ENCODE results near the gene BCAR3. TPM values are rescaled to one million over a fixed set of nuclear protein-coding genes. Genes with fewer than 3 reads are reported as not detected.

BCAR3 gene
- total and polyA plus RNA-seq, 2 of the 4 experiments (the other 2 are of a cell fraction): 41.4 to 46.4 TPM

DNA sequence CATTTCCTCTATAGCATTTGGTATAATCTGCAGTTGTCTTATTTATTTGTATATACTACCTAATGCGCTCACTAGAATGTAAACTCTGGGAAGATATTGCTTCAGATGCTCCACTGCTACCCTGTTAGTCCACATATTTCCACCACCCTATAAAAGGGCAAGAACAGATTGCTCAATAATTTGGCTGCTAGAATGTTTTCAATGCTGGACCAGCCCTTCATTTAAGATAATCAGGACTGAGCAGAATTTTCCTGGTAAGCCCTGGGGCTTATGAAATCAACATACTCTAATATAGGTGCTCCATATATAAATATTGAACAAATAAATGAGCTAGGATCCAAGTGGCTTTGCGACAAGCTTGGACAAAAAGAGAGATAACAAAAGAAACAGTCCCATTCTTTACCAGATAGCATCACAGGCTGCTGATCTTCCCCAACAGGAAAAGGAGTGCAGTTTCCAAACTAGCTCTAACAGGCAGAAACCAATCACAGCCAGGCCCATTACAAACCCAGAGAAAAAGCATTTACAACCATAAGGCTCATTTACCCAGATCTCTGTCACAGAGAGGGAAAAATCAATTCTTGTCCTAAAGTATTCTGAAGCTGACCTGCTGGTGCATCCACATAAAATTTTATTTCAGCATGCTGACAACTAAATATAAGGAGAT lies 8.3 kb downstream of the BCAR3 start:
- intact Hi-C loops (cut with micrococcal nuclease) (no loop called here), dilution Hi-C loops (cut with HindIII; ENCODE audit: low sequenced_read_pairs, unreplicated experiment) (no loop called here), in situ Hi-C loops (cut with MboI; ENCODE audit: low sequenced_read_pairs) (loop anchor here (5.0 kb wide), 1 partner anchor 36 kb away; no protein-coding TSS in a partner anchor)
- H2BK15ac ChIP-seq (ENCODE audit: low read depth, low read length): no peak overlapping the region
- no peak overlapping the region for H3K4me2 ChIP-seq (ENCODE audit: low read depth, low read length)
- peaks cover 23% of the 10 kb centered on the region for H3K36me3 ChIP-seq (ENCODE audit: control insufficient read depth, insufficient read depth, low read length)
- H3K27ac ChIP-seq (ENCODE audit: insufficient read depth, low read length): no peak overlapping the region
- H3K9me3 ChIP-seq (ENCODE audit: control insufficient read depth, insufficient read depth, low read length): no peaks in the 10 kb centered on the region
- H2AK5ac ChIP-seq (ENCODE audit: low read depth, low read length): peak overlapping the region; percentile 44; the same call in 1 of the 2 replicates
- no peak overlapping the region for H2BK20ac ChIP-seq (ENCODE audit: low read depth, low read length)
- peaks cover 25 to 87% of the 10 kb centered on the region in 2 experiments for H3K79me1 ChIP-seq (ENCODE audit: low read depth in 1 of 2, low read length in 2 of 2)
- no peak overlapping the region for H4K5ac ChIP-seq (ENCODE audit: low read depth, low read length)
- peak overlapping the region; percentile 1 for H2BK5ac ChIP-seq (ENCODE audit: low read depth, low read length, poor library complexity, severe bottlenecking)
- no peak overlapping the region for H2BK120ac ChIP-seq (ENCODE audit: low read depth, low read length)
- no peak overlapping the region for H3K23ac ChIP-seq (ENCODE audit: low read depth, low read length)
- CTCF ChIA-PET: interaction anchor here (0.6 to 2.1 kb wide), 6 partner anchors 11 to 170 kb away, joined by 3 to 7 read pairs (median 3); no protein-coding TSS in a partner anchor
- H3K9ac ChIP-seq (ENCODE audit: low read depth, low read length): no peak overlapping the region
- peaks cover 47% of the 10 kb centered on the region for H3K4me1 ChIP-seq (ENCODE audit: control insufficient read depth, insufficient read depth, low read length)
- DNase-seq (peak; percentile 30), ATAC-seq (ENCODE audit: low read depth) (peak; percentile 24; the same call in 1 of the 2 replicates)
- H3K56ac ChIP-seq (ENCODE audit: extremely low read depth, insufficient read depth, low read length): 0 out of 2 replicates have a peak overlapping the region, but pooled peaks have one; percentile 12
- H3K14ac ChIP-seq (replicated peaks; ENCODE audit: low read depth, low read length): no peak overlapping the region
- no peak overlapping the region for H4K8ac ChIP-seq (ENCODE audit: low read depth in 2 of 2, low read length in 2 of 2)
- H3K27me3 ChIP-seq (ENCODE audit: control insufficient read depth, insufficient read depth, low read length): no peaks in the 10 kb centered on the region
- no TSS peak for BruUV-seq (replicated peaks)
- TF ChIP-seq ELK1 (IDR thresholded peaks at IDR 0.05; ENCODE audit: borderline replicate concordance, low read depth, low read length) (no peak), SMC3 (IDR thresholded peaks at IDR 0.05; ENCODE audit: low read depth, low read length) (no peak), RAD21 (IDR thresholded peaks at IDR 0.05; ENCODE audit: low read length) (no peak), CHD1 (IDR thresholded peaks at IDR 0.05; ENCODE audit: low read depth, low read length) (no peak), NFE2L2 (IDR thresholded peaks at IDR 0.05; ENCODE audit: low read depth, low read length) (no peak), CEBPB (IDR thresholded peaks at IDR 0.05; ENCODE audit: low read depth, low read length) (peak; percentile 87)
- H3K4ac ChIP-seq (ENCODE audit: low read depth, low read length): 0 out of 2 replicates have a peak overlapping the region, but pooled peaks have one; percentile 35
- H4K20me1 ChIP-seq (ENCODE audit: insufficient read depth, low read length): peaks cover 88% of the 10 kb centered on the region
- H3K9me1 ChIP-seq (ENCODE audit: insufficient read depth, low read length): peaks cover 45% of the 10 kb centered on the region
- no peak overlapping the region for H3K4me3 ChIP-seq (ENCODE audit: insufficient read depth, low read depth, low read length)
- H4K91ac ChIP-seq (ENCODE audit: insufficient read depth, low read depth, low read length): no peak overlapping the region
- peak overlapping the region; percentile 18; the same call in 1 of the 2 replicates for H3K18ac ChIP-seq (ENCODE audit: low read depth, low read length)
- POLR2A ChIA-PET (ENCODE audit: unreplicated experiment): no interaction called here
- H2AK9ac ChIP-seq (replicated peaks; ENCODE audit: low read depth, low read length, poor library complexity): no peak overlapping the region
- WGBS, 2 experiments (ENCODE audit: extremely low coverage in 2 of 2, insufficient read length in 1 of 2): no CpG with 5 or more reads among the region's 2 CpGs
- no peak overlapping the region for H2AFZ ChIP-seq (replicated peaks; ENCODE audit: low read length, poor library complexity)

All from IMR-90 (cell line).